ENCODE results near the gene PSMD7.
"Not testable (repeated sequence)": the region's sequence is repeated elsewhere in the genome, so short reads cannot be mapped to it uniquely, and the experiment has no call there.

Gene PSMD7

DNA sequence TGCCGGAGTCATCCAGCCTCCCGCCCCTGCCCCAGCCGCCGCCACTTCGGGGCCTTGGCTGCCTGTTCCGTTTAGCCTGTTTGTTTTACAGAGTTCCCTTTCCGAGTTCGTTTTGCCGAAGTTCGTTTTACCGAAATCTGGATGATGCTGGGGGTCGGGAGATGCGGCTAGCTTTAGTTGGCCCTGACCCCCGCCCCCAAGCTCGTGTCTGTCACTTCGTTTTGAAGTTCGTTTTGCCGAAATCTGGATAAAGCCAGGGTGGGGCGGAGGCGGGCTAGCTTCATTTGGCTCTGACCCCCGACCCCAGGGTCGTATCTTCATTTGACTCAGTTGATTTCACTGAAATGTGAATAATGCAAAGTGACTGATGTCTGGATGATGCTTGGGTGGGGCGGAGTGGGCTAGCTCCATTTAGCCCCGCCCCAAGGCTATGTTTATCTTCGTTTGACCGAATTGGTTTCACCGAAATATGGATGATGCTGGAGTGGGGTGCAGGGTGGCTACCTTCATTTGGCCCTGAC is 591 bp downstream of the PSMD7 start:
- no peak for DNase-seq

DNA sequence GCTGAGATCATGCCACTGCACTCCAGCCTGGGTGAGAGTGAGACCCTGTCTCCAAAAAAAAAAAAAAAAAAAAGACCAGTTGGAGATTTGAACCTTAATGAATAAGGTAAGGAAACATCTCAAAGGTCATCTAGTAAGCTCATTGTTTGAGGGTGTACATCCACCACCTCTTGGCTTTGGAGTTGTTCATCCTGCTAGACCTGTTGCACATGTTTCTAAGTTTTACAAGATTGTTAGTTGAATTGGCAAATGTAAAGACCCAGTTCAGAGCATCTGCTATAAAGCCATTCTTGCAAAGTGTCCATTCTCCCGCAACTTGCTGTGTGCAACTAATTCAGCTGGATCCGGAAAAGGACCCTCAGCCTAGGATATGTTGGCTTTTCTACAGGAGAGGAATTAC is 1.5 kb downstream of the PSMD7 start:
- no peak for DNase-seq

DNA sequence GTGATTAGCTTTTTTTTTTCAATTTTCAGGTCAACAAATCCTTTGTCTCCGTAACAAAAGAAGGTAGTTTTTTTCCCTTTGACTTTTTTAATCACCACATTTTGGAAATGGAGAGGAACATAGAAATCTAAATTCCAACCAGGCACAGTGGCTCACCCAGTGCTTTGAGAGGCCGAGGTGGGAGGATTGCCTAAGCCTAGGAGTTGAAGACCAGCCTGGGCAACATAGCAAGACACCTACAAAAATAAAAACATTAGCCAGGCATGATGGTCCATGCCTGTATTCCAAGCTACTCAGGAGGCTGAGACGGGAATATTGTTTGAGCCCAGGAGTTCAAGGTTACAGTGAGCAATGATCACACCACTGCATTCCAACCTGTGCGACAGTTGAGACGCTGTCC is 5.7 kb downstream of the PSMD7 start:
- DNase-seq, result no peak

DNA sequence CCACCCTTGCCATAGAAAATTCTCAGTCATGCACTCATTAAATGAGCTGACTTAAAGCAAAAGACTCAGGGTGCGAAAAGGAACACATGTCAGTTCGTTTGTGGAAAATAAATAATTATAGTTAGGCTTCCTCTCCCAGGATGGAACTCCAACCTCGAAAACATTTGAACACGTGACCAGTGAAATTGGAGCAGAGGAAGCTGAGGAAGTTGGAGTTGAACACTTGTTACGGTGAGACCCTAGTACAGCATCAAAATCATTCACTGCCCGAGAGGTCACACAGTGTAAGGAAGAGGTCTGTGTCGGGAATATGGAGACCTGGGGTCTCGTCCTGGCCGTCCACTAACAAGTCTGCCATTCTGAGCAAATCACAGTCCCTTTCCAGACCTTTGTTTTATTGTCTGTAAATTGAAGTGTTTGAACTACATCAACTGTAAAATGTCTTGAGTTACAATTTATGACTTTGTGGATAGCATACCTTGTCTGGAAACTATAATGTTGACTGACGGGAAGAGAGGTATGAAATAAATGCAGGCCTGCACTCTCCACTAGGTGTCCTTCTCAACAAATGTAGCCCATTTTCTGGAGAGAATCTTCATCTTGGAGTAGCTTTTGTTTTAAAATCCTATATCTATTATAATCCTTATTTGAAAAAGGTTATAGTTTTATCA is 7.7 kb downstream of the PSMD7 start:
- DNase-seq, result no peak

DNA sequence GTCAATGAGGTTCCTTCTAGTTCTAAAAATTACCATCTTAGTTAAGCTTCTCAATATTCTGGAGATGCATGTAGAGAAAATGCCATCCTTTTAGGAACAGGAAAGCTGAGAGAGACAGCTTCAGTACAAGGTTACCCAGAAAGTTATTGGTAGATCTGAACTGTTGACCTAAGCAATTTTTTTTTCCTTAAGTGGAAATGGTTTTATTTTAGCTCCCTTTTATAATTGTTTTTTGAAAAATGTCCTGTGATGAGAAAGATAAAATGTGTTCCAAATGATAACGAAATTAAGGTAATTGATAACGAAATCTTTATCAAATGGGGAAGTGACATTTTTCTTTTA is 8.2 kb downstream of the PSMD7 start:
- DNase-seq, result no peak

DNA sequence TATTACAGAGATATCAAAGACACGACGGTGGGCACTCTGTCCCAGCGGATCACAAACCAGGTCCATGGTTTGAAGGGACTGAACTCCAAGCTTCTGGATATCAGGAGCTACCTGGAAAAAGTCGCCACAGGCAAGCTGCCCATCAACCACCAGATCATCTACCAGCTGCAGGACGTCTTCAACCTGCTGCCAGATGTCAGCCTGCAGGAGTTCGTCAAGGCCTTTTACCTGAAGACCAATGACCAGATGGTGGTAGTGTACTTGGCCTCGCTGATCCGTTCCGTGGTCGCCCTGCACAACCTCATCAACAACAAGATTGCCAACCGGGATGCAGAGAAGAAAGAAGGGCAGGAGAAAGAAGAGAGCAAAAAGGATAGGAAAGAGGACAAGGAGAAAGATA is 8.7 kb downstream of the PSMD7 start:
- no peak for DNase-seq

DNA sequence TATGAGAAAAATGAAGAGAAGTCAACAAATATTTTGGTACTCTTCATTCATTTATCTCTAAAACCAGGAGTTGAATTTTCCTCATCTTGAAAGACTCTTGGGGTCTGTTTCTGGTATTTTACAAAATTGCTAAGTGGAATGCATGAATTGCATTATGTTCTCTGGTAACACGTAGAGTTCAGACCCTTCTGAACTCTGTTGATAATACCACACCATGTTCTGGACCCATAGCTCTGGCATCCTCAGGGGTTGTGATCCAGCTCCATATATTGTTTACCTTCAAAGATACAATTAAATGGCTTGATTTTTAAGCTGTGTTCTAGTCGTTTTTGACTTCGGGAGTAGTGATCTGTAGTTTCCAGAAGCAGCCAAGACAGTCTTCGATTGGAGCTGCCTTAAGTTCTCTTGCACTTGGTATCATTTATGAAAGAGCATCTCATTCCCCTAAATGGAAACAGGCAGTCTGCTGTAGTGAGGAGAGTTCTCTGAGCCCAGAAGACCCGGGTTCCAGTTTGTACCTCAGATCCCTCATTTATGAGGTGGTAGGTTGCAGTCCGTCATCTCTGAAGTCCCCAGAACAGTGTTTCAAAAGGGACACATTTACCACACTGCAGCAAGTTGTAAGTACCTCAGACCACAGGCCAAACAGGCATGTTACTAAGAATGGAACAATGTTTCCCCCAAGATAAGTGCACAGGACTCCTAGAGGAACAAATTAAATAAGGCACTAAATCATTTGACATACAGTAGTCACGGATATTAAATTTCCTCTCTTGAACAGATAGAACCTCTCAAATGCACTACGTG is 9.6 kb downstream of the PSMD7 start:
- DNase-seq, result no peak

DNA sequence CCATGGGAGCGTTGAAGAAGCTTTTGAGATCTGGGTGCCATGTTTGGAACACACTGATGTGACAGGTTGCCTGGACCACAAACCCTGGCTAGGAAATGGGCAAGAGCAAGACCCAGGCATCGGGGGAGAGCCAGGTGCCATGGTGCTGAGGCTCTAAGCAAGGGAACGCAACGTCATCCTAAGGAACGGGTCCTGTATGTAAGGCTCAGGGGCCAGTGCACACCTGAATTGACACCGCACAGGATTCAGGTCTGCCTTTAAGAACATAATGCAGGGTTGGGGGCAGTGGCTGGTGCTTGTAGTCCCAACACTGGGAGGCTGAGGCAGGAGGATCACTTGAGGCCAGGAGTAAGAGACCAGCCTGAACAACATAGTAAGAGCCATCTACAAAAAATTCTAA is 10.8 kb downstream of the PSMD7 start:
- DNase-seq, result no peak

DNA sequence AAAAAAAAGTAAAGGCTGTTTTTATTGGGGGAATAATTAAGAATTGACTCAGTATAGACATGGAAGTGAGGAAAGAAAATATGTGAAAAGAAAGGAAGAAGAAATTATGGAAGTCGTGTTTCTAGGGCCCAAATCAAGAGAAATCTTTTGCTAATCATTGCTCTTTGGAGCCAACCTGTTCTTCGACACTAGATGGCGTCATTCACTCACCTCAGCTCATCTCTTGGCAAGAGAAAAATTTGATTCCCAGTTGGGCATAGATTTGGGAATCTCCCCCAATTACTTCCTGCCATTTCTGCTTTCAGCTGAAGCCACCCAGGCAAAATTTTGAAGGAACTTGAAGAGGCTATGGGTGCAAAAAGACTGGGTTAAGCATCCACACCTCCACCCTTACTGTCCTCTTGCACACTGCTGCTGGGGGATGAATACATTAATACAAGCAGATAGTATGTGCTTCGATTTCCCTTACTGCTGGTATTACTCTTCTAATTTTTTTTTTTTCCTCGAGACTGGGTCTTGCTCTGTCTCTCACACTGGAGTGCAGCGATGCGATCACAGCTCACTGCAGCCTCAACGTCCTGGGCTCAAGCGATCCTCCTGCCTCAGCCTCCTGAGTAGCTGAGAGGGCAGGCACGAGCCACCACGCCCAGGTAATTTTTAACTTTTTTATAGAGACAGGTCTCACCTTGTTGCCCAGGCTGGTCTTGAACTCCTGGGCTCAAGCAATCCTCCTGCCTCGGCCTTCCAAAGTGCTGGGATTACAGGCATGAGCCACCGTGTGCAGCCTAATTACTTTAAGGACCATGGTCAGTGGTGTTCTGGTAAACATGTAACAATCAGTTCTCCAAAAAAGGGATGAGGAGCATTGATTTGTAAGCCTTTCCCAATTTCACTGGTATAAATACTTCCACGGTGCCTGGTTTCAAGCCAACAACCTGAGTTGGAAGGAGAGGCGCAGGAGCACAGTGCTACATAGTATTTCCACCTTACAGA is 13.5 kb downstream of the PSMD7 start:
- DNase-seq, result no peak

DNA sequence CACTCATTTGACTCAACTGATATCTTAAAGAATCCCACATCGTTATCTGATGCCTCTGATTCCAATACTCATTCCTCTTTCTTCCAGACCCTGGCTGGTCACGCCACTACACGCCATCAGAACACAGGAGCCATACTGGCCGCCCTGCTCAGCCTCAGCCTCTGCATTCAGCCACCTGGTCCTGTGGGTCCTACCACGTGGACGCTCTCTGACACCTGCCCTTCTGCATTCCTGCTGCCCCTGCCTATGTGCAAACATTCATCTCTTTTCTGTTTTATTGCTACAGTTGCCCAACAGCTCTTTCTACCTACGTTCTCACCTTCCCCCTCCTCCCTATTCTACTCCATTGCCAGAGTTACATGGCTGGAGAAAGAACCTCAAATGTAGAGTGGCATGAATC is 18.4 kb downstream of the PSMD7 start:
- no peak for DNase-seq

DNA sequence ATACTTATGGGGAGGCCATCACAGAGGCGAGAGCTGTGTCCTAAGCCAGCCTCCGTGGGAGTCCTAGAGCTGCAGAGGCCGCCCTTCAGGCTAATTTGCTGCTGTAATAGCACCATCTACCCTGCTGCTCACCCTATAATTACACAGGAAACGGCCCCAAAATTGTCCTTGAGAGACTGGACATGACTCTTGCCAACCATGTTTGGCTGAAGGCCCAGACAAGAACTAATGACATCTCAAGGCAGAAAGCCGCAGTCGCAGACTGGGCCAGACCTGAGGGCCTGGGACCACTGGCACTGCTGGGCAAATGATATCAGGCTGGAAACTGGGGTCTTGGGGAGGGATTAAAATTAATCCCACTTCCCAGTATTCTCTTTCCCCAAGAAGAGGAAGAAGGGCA is 24.1 kb downstream of the PSMD7 start:
- no peak for DNase-seq

DNA sequence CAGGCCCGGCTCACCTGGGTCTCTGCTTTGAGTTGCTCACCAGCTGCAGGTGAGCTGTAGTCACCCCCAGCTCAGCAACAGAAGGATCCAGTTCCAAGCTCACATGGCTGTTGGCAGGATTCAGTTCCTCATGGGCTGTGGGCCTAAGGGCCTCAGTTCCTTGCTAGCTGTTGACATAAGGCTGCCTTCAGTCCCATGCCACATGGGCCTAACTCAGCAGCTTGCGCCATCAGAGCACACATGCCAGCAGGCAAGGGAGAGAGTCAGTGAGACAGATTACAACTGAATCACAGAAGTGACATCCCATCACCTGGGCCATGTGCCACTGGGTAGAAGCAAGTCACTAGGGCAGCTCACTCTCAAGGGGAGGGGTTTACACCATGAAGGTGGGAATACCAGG is 24.7 kb downstream of the PSMD7 start:
- DNase-seq, result no peak

DNA sequence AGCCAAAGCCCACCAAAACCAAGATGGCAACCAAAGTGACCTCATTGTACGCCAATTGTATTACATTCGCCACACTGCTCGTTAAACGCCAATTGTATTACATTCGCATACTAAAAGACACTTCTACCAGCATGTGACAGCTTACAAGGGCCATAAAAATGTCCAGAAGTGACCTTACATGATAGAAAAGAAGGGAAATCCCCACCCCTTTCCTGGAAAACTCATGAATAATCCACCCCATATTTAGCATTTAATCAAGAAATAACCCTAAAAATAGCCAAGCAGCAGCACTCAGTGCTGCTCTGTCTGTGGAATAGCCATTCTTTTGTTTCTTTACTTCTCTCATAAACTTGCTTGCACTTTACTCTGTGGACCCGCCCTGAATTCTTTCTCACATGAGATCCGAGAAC is 25.7 kb downstream of the PSMD7 start:
- no peak for DNase-seq

DNA sequence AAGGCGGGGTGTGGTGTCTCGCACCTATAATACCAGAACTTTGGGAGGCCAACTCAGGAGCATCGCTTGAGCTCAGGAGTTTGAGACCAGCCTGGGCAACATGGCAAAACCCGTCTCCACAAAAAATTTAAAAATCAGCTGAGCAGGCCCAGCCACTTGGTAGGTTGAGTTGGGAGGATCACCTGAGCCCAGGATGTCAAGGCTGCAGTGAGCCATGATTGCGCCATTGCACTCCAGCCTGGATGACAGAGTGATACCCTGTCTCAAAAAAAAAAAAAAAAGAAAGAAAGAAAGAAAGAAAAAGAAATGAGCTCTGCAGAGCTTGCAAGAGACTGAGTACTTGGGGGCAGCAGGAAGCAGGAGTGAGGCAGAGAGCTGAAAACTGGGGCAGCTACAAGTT is 28.2 kb downstream of the PSMD7 start:
- not testable (repeated sequence) for DNase-seq

DNA sequence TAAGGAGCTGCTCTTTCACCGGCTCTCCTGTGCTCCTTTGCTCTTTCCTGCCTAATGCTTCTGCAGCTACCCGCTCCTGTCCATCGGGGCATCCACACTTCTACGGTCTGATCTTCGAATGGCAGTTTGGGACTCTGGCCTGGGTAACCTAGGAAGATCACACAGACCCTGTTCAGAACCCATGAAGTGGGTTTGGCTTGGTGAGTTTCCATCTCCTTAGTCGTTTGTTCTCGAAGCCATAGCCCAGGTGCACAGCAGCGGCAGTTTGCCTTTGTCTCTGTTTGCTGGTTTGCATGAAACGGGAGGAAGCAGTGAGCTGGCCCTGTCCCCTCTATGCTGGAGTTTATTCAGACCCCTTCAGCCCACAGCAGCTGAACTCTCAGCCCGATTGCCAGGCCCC is 29.0 kb downstream of the PSMD7 start:
- no peak for DNase-seq

DNA sequence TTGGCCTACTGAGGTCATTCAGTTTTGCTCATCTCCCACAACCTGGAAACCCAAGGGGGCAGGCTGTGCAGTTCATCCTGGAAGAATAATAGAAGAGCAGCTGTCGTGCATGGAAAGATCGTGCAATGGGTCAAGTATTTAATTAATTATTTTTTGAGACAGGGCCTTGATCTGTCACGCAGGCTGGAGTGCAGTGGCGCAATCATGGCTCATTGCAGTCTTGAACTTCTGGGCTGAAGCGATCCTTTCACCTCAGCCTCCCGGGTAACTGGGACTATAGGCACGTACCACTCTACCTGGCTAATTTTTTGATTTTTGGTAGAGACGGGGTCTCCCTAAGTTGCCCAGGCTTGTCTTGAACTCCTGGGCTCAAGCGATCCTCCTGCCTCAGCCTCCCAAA is 31.7 kb downstream of the PSMD7 start:
- DNase-seq, result not testable (repeated sequence)

DNA sequence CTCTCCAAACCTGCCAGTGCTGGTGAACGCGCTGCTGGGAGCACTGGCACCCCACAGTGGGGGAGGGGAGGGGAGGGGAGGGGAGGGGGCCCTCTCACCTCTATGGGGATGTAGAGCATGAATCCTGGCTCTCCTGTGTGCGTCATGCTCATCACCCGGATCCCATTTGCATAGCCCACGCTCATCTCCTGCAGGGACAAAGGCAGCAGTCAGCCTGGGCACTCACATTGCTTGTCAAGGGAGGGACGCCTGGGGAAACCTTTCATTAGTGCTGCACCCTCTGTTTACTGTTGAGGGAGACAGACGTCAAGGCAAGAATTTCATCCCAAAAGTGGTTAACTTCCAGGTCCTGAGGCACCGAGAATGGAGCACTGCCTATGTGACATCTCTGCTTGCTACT is 35.9 kb downstream of the PSMD7 start:
- DNase-seq, result not testable (repeated sequence)

DNA sequence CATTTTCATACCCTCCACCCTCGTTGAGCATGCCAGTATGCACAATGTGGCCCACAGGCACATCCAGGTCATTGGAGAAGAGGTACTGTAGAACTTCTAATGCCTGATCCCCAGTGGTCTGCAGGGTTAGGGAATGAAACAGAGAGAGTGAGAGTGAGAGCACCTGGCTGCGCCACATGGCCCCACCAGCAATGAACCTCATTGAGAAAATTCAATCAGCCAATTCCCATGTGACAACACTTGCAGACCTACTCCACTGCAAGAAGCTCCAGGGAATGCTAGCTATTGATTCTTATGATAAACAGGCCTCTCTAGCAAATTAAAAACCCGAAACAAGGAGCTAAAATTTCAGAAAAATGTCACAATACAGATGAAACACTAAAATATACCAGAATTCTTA is 40.9 kb downstream of the PSMD7 start:
- DNase-seq, result not testable (repeated sequence)

DNA sequence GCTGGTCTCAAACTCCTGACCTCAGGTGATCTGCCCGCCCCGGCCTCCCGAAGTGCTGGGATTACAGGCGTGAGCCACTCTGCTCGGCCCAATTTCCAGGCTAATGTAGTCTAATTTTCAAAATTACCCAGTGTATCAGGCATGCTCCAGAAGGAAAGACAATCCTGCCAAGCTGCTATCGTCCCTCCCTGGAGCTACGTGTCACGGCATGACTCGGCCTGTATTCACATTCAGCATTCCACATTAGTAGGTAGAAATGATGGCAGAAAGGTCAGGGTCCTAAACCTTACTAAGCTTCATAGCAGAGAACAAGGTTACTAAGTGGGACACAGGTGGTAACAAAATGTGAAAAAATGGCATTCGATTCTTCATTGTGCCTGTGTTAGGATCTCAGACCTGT is 42.6 kb downstream of the PSMD7 start:
- DNase-seq, result not testable (repeated sequence)

DNA sequence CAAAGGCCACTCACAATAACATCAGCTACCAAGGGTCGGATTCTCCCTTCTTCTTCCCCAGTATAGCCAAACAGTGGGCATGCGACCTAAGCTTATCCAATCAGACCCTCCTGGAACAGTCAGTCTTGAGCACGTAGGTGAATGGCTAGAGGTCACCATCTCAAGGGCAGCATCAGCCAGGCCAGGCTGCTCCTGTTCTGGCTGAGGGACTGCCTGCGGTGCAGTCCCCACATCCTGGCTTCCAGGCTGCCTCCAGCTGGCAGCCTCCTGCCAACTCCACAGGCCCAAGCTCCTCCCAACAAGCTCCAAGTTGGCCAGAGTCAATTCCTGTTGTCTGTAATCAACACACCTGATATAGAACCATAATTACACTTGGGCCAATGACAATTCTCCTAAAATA is 56.4 kb downstream of the PSMD7 start:
- DNase-seq, result not testable (repeated sequence)
